OCI-LY1 (cell line): ENCODE data around the gene ATAD3C.

Source experiments
- H2AFZ ChIP-seq: fragments of 200-600 bp; sonication (generic), shearing (Covaris generic); 2 replicates; pipeline ENCODE4 v1.6.0; 2014; ENCODE audit warnings: antibody characterized with exemption, mild to moderate bottlenecking, low read length
- H3F3A ChIP-seq: fragments of 200-600 bp; sonication (generic), shearing (Covaris generic); 2 replicates; pipeline ENCODE4 v1.6.0; 2014; ENCODE audit warnings: mild to moderate bottlenecking, antibody characterized with exemption, low read length, moderate library complexity; ENCODE audit not compliant: insufficient read depth
- H3K27ac ChIP-seq: fragments of 200-600 bp; sonication (generic); 2 replicates; pipeline ENCODE4 v1.5.1; 2014; ENCODE audit warnings: low read length, mixed run types, mild to moderate bottlenecking, low read depth; ENCODE audit not compliant: poor library complexity, severe bottlenecking
- H3K27me3 ChIP-seq: fragments of 200-600 bp; sonication (generic); 2 replicates; pipeline ENCODE4 v1.6.0; 2014; ENCODE audit warnings: antibody characterized with exemption, mild to moderate bottlenecking, low read length, moderate library complexity; ENCODE audit not compliant: insufficient read depth
- H3K36me3 ChIP-seq: fragments of 200-600 bp; sonication (generic); 2 replicates; pipeline ENCODE4 v1.6.1; 2014; ENCODE audit warnings: mild to moderate bottlenecking, antibody characterized with exemption, low read length, moderate library complexity, mixed read lengths; ENCODE audit not compliant: insufficient read depth
- H3K4me1 ChIP-seq: fragments of 200-600 bp; sonication (generic); 2 replicates; pipeline ENCODE4 v1.5.1; 2014; ENCODE audit warnings: mild to moderate bottlenecking, low read length, moderate library complexity; ENCODE audit not compliant: insufficient read depth, severe bottlenecking
- H3K4me2 ChIP-seq: fragments of 200-600 bp; sonication (generic), shearing (Covaris generic); 2 replicates; pipeline ENCODE4 v1.6.1; 2014; ENCODE audit warnings: low read length
- H3K4me3 ChIP-seq: fragments of 200-600 bp; sonication (generic); 2 replicates; pipeline ENCODE4 v1.5.1; 2014; ENCODE audit warnings: low read length, low read depth, mild to moderate bottlenecking, mixed read lengths; ENCODE audit not compliant: poor library complexity, severe bottlenecking
- H3K79me2 ChIP-seq: fragments of 200-600 bp; shearing (Covaris generic); 2 replicates; pipeline ENCODE4 v1.6.1; 2016; ENCODE audit warnings: mixed run types, low read length, mixed read lengths; ENCODE audit not compliant: insufficient read depth
- H3K9ac ChIP-seq: fragments of 200-600 bp; sonication (generic), shearing (Covaris generic); 2 replicates; pipeline ENCODE4 v1.6.1; 2014; ENCODE audit warnings: mild to moderate bottlenecking, low read length, mixed read lengths
- H3K9me2 ChIP-seq: fragments of 200-600 bp; sonication (generic), shearing (Covaris generic); 2 replicates; pipeline ENCODE4 v1.6.1; 2014; ENCODE audit warnings: low read depth, mild to moderate bottlenecking, low read length, mixed read lengths
- H3K9me3 ChIP-seq: fragments of 200-600 bp; shearing (Covaris generic); 2 replicates; pipeline ENCODE4 v1.6.1; 2014; ENCODE audit warnings: low read length, mixed read lengths
- H4K20me1 ChIP-seq: fragments of 200-600 bp; sonication (generic), shearing (Covaris generic); 2 replicates; pipeline ENCODE4 v1.6.0; 2016; ENCODE audit warnings: mild to moderate bottlenecking, low read length; ENCODE audit not compliant: insufficient read depth
- CTCF ChIP-seq: fragments of 200-600 bp; sonication (generic), shearing (Covaris generic); IDR thresholded peaks from 2 replicates; pipeline ENCODE4 v1.5.1; 2017; ENCODE audit warnings: mild to moderate bottlenecking, antibody characterized with exemption, low read length, moderate library complexity, mixed read lengths
- EZH2 ChIP-seq: fragments of 200-600 bp; sonication (generic), shearing (Covaris generic); IDR thresholded peaks from 2 replicates; pipeline ENCODE4 v1.8.0; 2017; ENCODE audit warnings: borderline replicate concordance, mixed run types, mild to moderate bottlenecking, antibody characterized with exemption, low read length, moderate library complexity, mixed read lengths

The ATAD3C gene

GRCh38 chr1:1489231-1489630, 39.7 kb downstream of the ATAD3C start:
- H3K9me2 ChIP-seq, result no peaks in the 10 kb centered on the region
- H3K4me2 ChIP-seq, result no peak overlapping the region
- no peaks in the 10 kb centered on the region for H3K9me3 ChIP-seq
- TF ChIP-seq EZH2, result no peak
- TF ChIP-seq CTCF, result no peak
- H3K79me2 ChIP-seq, result no peaks in the 10 kb centered on the region
- H3K27ac ChIP-seq, result no peak overlapping the region
- H3K27me3 ChIP-seq, result no peaks in the 10 kb centered on the region
- H3K9ac ChIP-seq, result no peak overlapping the region
- H3K36me3 ChIP-seq, result peaks cover 71% of the 10 kb centered on the region
- no peaks in the 10 kb centered on the region for H3F3A ChIP-seq
- H3K4me1 ChIP-seq, result no peaks in the 10 kb centered on the region
- H3K4me3 ChIP-seq, result no peak overlapping the region
- H4K20me1 ChIP-seq, result no peaks in the 10 kb centered on the region
- no peak overlapping the region for H2AFZ ChIP-seq

- Histone ChIP-seq H2AFZ (no peak overlapping the region), H3K4me1 (no peaks in the 10 kb centered on the region), H3K27ac (no peak overlapping the region), H3K36me3 (peaks cover 67% of the 10 kb centered on the region), H4K20me1 (no peaks in the 10 kb centered on the region), H3K4me3 (no peak overlapping the region), H3K4me2 (no peak overlapping the region), H3K9me3 (no peaks in the 10 kb centered on the region), H3F3A (no peaks in the 10 kb centered on the region), H3K79me2 (no peaks in the 10 kb centered on the region), H3K9me2 (no peaks in the 10 kb centered on the region), H3K9ac (no peak overlapping the region), H3K27me3 (no peaks in the 10 kb centered on the region)
- TF ChIP-seq CTCF, result no peak
- TF ChIP-seq EZH2, result no peak
Observed at GRCh38 chr1:1489861-1490260, 40.4 kb downstream of the ATAD3C start.

- no peak overlapping the region for H3K27ac ChIP-seq
- H3K9ac ChIP-seq, result no peak overlapping the region
- H3K27me3 ChIP-seq, result no peaks in the 10 kb centered on the region
- no peak overlapping the region for H3K4me2 ChIP-seq
- TF ChIP-seq CTCF (no peak), EZH2 (no peak)
- peaks cover 74% of the 10 kb centered on the region for H3K36me3 ChIP-seq
- no peaks in the 10 kb centered on the region for H3K79me2 ChIP-seq
- H3K4me3 ChIP-seq, result no peak overlapping the region
- H3K4me1 ChIP-seq, result no peaks in the 10 kb centered on the region
- H3F3A ChIP-seq, result no peaks in the 10 kb centered on the region
- H4K20me1 ChIP-seq, result no peaks in the 10 kb centered on the region
- no peak overlapping the region for H2AFZ ChIP-seq
- H3K9me2 ChIP-seq, result no peaks in the 10 kb centered on the region
- H3K9me3 ChIP-seq, result no peaks in the 10 kb centered on the region
Observed at GRCh38 chr1:1490633-1491230, 41.2 kb downstream of the ATAD3C start.
